HepG2 (cell line): ENCODE data around the gene SNX9. TPM values are rescaled to one million over a fixed set of nuclear protein-coding genes. Genes with fewer than 3 reads are reported as not detected.
A peak's percentile ranks its signal among the peaks of the same experiment; 100 is the strongest.

Source experiments
- CHD2 ChIP-seq: IDR thresholded peaks from 2 replicates; pipeline ENCODE4 v1.6.1; 2011; ENCODE audit warnings: low read depth, low read length, improper control_type of control experiment
- KDM2A ChIP-seq: sonication (generic); formaldehyde crosslinking; IDR thresholded peaks from 2 replicates; pipeline ENCODE4 v1.4.0; 2020; ENCODE audit warnings: low read depth, missing genetic modification reagents, borderline replicate concordance
- MXD4 ChIP-seq: IDR thresholded peaks from 2 replicates; pipeline ENCODE4 v1.6.1; 2016; ENCODE audit warnings: mild to moderate bottlenecking, missing biosample characterization, missing genetic modification reagents
- NKX3-1 ChIP-seq: sonication (generic); formaldehyde crosslinking; IDR thresholded peaks from 2 replicates; pipeline ENCODE4 v1.5.0; 2020; ENCODE audit warnings: missing genetic modification reagents
- NPAS2 ChIP-seq: sonication (generic); formaldehyde crosslinking; IDR thresholded peaks from 2 replicates; pipeline ENCODE4 v1.8.0; 2022; ENCODE audit warnings: mild to moderate bottlenecking, missing genetic modification reagents, borderline replicate concordance
- SIN3B ChIP-seq: fragments of 150-350 bp; IDR thresholded peaks from 2 replicates; pipeline ENCODE4 v1.6.1; 2014; ENCODE audit warnings: low read length
- SMARCC2 ChIP-seq: fragments of 450-650 bp; IDR thresholded peaks from 2 replicates; pipeline ENCODE4 v1.6.1; 2017; ENCODE audit warnings: antibody characterized with exemption, mild to moderate bottlenecking
- ZNF224 ChIP-seq: sonication (generic); formaldehyde crosslinking; IDR thresholded peaks from 2 replicates; pipeline ENCODE4 v1.5.0; 2020; ENCODE audit warnings: mild to moderate bottlenecking, missing genetic modification reagents
- ZNF460 ChIP-seq: sonication (generic); formaldehyde crosslinking; IDR thresholded peaks from 2 replicates; pipeline ENCODE4 v1.5.1; 2020; ENCODE audit warnings: missing genetic modification reagents, mild to moderate bottlenecking, borderline replicate concordance
- polyA plus RNA-seq, 8 experiments: library from polyadenylated mRNA; depleted of rRNA in 3 of 8; stranded (reverse) in 7 of 8; unstranded in 1 of 8; fragments of >200 nt; fragmentation: Illumina TruSeq in 4 of 8; extraction: Trizol in 4 of 8; gene quantifications; 2 replicates each; pipeline versions ENCODE4 v1.2.1 to v1.2.3, GENCODE V29; 2011 to 2016; ENCODE audit warnings: low read depth in 4 of 8, missing spikeins in 1 of 8, mixed read lengths in 1 of 8; ENCODE audit not compliant: insufficient read depth in 1 of 8
- total RNA-seq, 5 experiments: library from RNA; depleted of rRNA; stranded (reverse); fragments of >200 nt; fragmentation: Illumina TruSeq; extraction: Trizol; gene quantifications; 2 replicates each; pipeline ENCODE4 v1.2.3, GENCODE V29; 2016; ENCODE audit warnings: low read depth in 1 of 5
- TF ChIP-seq, protein P1 (sequence below): sonication (generic); formaldehyde crosslinking; IDR thresholded peaks from 2 replicates; pipeline ENCODE4 v1.5.1; 2020; ENCODE audit warnings: missing genetic modification reagents, mild to moderate bottlenecking, borderline replicate concordance
- TF ChIP-seq, protein P2 (sequence below): sonication (generic); formaldehyde crosslinking; IDR thresholded peaks from 2 replicates; pipeline ENCODE4 v1.9.0; 2021; ENCODE audit warnings: missing genetic modification reagents, mild to moderate bottlenecking, borderline replicate concordance
- TF ChIP-seq, protein P3 (sequence below): sonication (generic); formaldehyde crosslinking; conservative IDR thresholded peaks from 2 replicates; pipeline ENCODE4 v1.5.0; 2020; ENCODE audit warnings: missing genetic modification reagents
- TF ChIP-seq, protein P4 (sequence below), 2 experiments: fragments of 450-650 bp in 1 of 2; sonication (generic) in 1 of 2; formaldehyde crosslinking; IDR thresholded peaks; 2 replicates each; pipeline versions ENCODE4 v1.5.0 to v1.8.0; 2020 to 2022; ENCODE audit warnings: mild to moderate bottlenecking in 1 of 2, missing genetic modification reagents in 1 of 2
- TF ChIP-seq, protein P5 (sequence below): sonication (generic); formaldehyde crosslinking; IDR thresholded peaks from 2 replicates; pipeline ENCODE4 v1.5.0; 2020; ENCODE audit warnings: missing genetic modification reagents
- TF ChIP-seq, protein P6 (sequence below): sonication (generic); formaldehyde crosslinking; IDR thresholded peaks from 2 replicates; pipeline ENCODE4 v1.4.0; 2020; ENCODE audit warnings: missing genetic modification reagents
- TF ChIP-seq, protein P7 (sequence below): sonication (generic); formaldehyde crosslinking; IDR thresholded peaks from 2 replicates; pipeline ENCODE4 v1.5.0; 2020; ENCODE audit warnings: missing genetic modification reagents

SNX9 gene
- total and polyA plus RNA-seq, 2 of the 13 experiments (the other 11 are each of a cell fraction or from before 2014, with no cell fraction given): 21.9 to 36.0 TPM

DNA sequence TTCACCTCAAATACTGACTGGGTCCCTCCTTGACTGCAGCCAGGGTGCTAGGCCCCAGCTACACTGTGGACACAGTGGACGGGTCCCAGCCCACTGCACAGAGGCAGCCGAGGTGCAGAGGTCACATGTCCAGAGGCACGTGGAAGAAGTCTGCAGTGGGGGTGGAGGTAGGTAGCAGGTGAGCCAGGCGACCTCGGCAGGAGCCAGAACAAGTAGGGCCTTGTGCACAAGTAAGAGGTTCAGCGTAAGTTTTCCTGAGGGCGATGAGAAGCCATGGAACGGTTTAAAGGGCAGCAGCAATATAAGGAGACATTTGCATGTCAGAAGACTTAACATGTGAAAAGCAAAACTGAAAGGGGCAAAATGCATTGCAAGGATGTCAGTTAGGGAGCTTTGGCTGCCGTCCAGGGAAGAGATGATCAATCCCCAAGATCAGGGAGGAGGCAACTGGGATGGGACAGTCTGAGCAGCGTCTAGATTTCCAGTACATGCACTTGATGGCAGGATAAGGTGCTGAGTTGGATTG lies 49.7 kb upstream of the SNX9 start (continued):
- TF ChIP-seq, protein P1, sequence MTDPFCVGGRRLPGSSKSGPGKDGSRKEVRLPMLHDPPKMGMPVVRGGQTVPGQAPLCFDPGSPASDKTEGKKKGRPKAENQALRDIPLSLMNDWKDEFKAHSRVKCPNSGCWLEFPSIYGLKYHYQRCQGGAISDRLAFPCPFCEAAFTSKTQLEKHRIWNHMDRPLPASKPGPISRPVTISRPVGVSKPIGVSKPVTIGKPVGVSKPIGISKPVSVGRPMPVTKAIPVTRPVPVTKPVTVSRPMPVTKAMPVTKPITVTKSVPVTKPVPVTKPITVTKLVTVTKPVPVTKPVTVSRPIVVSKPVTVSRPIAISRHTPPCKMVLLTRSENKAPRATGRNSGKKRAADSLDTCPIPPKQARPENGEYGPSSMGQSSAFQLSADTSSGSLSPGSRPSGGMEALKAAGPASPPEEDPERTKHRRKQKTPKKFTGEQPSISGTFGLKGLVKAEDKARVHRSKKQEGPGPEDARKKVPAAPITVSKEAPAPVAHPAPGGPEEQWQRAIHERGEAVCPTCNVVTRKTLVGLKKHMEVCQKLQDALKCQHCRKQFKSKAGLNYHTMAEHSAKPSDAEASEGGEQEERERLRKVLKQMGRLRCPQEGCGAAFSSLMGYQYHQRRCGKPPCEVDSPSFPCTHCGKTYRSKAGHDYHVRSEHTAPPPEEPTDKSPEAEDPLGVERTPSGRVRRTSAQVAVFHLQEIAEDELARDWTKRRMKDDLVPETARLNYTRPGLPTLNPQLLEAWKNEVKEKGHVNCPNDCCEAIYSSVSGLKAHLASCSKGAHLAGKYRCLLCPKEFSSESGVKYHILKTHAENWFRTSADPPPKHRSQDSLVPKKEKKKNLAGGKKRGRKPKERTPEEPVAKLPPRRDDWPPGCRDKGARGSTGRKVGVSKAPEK (CRISPR knock-in tag): no peak
- TF ChIP-seq, protein P2, sequence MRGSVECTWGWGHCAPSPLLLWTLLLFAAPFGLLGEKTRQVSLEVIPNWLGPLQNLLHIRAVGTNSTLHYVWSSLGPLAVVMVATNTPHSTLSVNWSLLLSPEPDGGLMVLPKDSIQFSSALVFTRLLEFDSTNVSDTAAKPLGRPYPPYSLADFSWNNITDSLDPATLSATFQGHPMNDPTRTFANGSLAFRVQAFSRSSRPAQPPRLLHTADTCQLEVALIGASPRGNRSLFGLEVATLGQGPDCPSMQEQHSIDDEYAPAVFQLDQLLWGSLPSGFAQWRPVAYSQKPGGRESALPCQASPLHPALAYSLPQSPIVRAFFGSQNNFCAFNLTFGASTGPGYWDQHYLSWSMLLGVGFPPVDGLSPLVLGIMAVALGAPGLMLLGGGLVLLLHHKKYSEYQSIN (CRISPR knock-in tag): no peak
- TF ChIP-seq, protein P3, sequence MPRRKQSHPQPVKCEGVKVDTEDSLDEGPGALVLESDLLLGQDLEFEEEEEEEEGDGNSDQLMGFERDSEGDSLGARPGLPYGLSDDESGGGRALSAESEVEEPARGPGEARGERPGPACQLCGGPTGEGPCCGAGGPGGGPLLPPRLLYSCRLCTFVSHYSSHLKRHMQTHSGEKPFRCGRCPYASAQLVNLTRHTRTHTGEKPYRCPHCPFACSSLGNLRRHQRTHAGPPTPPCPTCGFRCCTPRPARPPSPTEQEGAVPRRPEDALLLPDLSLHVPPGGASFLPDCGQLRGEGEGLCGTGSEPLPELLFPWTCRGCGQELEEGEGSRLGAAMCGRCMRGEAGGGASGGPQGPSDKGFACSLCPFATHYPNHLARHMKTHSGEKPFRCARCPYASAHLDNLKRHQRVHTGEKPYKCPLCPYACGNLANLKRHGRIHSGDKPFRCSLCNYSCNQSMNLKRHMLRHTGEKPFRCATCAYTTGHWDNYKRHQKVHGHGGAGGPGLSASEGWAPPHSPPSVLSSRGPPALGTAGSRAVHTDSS: no peak
- TF ChIP-seq, protein P4, sequence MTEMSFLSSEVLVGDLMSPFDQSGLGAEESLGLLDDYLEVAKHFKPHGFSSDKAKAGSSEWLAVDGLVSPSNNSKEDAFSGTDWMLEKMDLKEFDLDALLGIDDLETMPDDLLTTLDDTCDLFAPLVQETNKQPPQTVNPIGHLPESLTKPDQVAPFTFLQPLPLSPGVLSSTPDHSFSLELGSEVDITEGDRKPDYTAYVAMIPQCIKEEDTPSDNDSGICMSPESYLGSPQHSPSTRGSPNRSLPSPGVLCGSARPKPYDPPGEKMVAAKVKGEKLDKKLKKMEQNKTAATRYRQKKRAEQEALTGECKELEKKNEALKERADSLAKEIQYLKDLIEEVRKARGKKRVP (CRISPR knock-in tag; IDR thresholded peaks at IDR 0.05): 0 out of 4 replicates have a peak, but pooled peaks of 1 of the 2 experiments have one; percentile 37
- no peak for TF ChIP-seq SIN3B
- TF ChIP-seq, protein P5, sequence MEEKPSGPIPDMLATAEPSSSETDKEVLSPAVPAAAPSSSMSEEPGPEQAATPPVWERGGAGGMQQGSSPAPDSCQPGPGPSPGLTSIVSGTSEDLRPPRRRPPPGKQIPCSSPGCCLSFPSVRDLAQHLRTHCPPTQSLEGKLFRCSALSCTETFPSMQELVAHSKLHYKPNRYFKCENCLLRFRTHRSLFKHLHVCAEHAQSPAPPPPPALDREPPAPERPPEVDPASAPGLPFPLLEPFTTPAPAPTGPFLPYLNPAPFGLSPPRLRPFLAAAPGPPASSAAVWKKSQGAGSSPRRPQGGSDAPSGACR (CRISPR knock-in tag): no peak
- TF ChIP-seq MXD4: peak; percentile 49; the same call in 1 of the 2 replicates
- no peak for TF ChIP-seq ZNF224 (CRISPR knock-in tag)
- TF ChIP-seq CHD2: no peak
- no peak for TF ChIP-seq NPAS2 (CRISPR knock-in tag)
- TF ChIP-seq SMARCC2: no peak
- TF ChIP-seq, protein P6, sequence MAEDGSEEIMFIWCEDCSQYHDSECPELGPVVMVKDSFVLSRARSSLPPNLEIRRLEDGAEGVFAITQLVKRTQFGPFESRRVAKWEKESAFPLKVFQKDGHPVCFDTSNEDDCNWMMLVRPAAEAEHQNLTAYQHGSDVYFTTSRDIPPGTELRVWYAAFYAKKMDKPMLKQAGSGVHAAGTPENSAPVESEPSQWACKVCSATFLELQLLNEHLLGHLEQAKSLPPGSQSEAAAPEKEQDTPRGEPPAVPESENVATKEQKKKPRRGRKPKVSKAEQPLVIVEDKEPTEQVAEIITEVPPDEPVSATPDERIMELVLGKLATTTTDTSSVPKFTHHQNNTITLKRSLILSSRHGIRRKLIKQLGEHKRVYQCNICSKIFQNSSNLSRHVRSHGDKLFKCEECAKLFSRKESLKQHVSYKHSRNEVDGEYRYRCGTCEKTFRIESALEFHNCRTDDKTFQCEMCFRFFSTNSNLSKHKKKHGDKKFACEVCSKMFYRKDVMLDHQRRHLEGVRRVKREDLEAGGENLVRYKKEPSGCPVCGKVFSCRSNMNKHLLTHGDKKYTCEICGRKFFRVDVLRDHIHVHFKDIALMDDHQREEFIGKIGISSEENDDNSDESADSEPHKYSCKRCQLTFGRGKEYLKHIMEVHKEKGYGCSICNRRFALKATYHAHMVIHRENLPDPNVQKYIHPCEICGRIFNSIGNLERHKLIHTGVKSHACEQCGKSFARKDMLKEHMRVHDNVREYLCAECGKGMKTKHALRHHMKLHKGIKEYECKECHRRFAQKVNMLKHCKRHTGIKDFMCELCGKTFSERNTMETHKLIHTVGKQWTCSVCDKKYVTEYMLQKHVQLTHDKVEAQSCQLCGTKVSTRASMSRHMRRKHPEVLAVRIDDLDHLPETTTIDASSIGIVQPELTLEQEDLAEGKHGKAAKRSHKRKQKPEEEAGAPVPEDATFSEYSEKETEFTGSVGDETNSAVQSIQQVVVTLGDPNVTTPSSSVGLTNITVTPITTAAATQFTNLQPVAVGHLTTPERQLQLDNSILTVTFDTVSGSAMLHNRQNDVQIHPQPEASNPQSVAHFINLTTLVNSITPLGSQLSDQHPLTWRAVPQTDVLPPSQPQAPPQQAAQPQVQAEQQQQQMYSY: no peak
- TF ChIP-seq KDM2A: peak; percentile 36; the same call in 1 of the 2 replicates
- no peak for TF ChIP-seq ZNF460
- TF ChIP-seq, protein P7, sequence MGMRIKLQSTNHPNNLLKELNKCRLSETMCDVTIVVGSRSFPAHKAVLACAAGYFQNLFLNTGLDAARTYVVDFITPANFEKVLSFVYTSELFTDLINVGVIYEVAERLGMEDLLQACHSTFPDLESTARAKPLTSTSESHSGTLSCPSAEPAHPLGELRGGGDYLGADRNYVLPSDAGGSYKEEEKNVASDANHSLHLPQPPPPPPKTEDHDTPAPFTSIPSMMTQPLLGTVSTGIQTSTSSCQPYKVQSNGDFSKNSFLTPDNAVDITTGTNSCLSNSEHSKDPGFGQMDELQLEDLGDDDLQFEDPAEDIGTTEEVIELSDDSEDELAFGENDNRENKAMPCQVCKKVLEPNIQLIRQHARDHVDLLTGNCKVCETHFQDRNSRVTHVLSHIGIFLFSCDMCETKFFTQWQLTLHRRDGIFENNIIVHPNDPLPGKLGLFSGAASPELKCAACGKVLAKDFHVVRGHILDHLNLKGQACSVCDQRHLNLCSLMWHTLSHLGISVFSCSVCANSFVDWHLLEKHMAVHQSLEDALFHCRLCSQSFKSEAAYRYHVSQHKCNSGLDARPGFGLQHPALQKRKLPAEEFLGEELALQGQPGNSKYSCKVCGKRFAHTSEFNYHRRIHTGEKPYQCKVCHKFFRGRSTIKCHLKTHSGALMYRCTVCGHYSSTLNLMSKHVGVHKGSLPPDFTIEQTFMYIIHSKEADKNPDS (CRISPR knock-in tag): no peak
- no peak for TF ChIP-seq NKX3-1 (CRISPR knock-in tag)
